Gastrocnemius medialis (tissue), 4 donors: ENCODE measurements around the gene PPT1.

Experiments
- CTCF ChIP-seq, 5 experiments: fragments of 450-650 bp in 3 of 5; fragments of 200-600 bp in 2 of 5; sonication (generic) in 2 of 5; IDR thresholded peaks in 4 of 5; conservative IDR thresholded peaks in 1 of 5; 1 replicate in 4 of 5; 2 replicates in 1 of 5; pipeline ENCODE4 v1.5.1; 2016 to 2019; ENCODE audit warnings: antibody characterized with exemption in 5 of 5, mild to moderate bottlenecking in 3 of 5, moderate library complexity in 3 of 5
- POLR2A ChIP-seq, 2 donors: fragments of 450-650 bp; IDR thresholded peaks; one replicate each; pipeline ENCODE4 v1.6.1; 2017; ENCODE audit warnings: antibody characterized with exemption in 2 of 2, mild to moderate bottlenecking in 2 of 2, moderate library complexity in 2 of 2

GRCh38 chr1:40075266-40075665 is 21.8 kb downstream of the PPT1 start:
- TF ChIP-seq CTCF (IDR thresholded peaks at IDR 0.05 in 4 of 5, conservative IDR thresholded peaks at IDR 0.05 in 1 of 5) (no peak), POLR2A (IDR thresholded peaks at IDR 0.05) (no peak)
